WTC11 (cell line): ENCODE results near the gene SLC27A4. TPM values are rescaled to one million over a fixed set of nuclear protein-coding genes. Genes with fewer than 3 reads are reported as not detected.
A peak's percentile ranks its signal among the peaks of the same experiment; 100 is the strongest.

Experiments
- ATAC-seq: fragments of 200-7000 bp; cut with Tn5 transposase; 2 replicates; pipeline ENCODE4 v1.10.0; 2021; ENCODE audit warnings: mild to moderate bottlenecking, moderate library complexity
- CTCF ChIA-PET: fragments of 300-600 bp; sonication (Branson Sonifier 250); formaldehyde crosslinking; loops from one replicate; lab custom pipeline; 2021; ENCODE audit warnings: antibody characterized with exemption; lab: Charles Lee
- POLR2A ChIA-PET: fragments of 350-600 bp; sonication (Branson Sonifier 250); formaldehyde crosslinking; loops from one replicate; lab custom pipeline; 2021; ENCODE audit warnings: antibody characterized with exemption; lab: Charles Lee
- DNase-seq: peaks from one replicate; pipeline ENCODE4 v3.0.0; 2021; ENCODE audit warnings: low spot score
- H3K27ac Mint-ChIP-seq: 2 replicates; pipeline ENCODE4 v1.8.0; 2021; ENCODE audit warnings: mixed read lengths
- H3K27me3 Mint-ChIP-seq: 2 replicates; pipeline ENCODE4 v1.8.0; 2021; ENCODE audit warnings: low read depth, mild to moderate bottlenecking, moderate library complexity, mixed read lengths
- H3K36me3 Mint-ChIP-seq: 2 replicates; pipeline ENCODE4 v1.8.0; 2021; ENCODE audit warnings: mixed read lengths
- H3K4me1 Mint-ChIP-seq: 2 replicates; pipeline ENCODE4 v1.8.0; 2022; ENCODE audit warnings: mixed read lengths
- H3K4me3 Mint-ChIP-seq: 2 replicates; pipeline ENCODE4 v1.8.0; 2021; ENCODE audit warnings: mild to moderate bottlenecking, moderate library complexity, mixed read lengths
- H3K9me3 Mint-ChIP-seq: 2 replicates; pipeline ENCODE4 v1.8.0; 2021; ENCODE audit warnings: mixed read lengths
- AFF4 ChIP-seq: sonication (generic); formaldehyde crosslinking; IDR thresholded peaks from 2 replicates; pipeline ENCODE4 v1.8.1; 2023; ENCODE audit warnings: mild to moderate bottlenecking, missing genetic modification reagents, borderline replicate concordance
- ATF6 ChIP-seq: sonication (generic); formaldehyde crosslinking; IDR thresholded peaks from 2 replicates; pipeline ENCODE4 v1.8.1; 2023; ENCODE audit warnings: mild to moderate bottlenecking, missing genetic modification reagents
- ELF4 ChIP-seq: sonication (generic); formaldehyde crosslinking; IDR thresholded peaks from 2 replicates; pipeline ENCODE4 v1.8.1; 2022; ENCODE audit warnings: low read depth, mild to moderate bottlenecking, moderate library complexity, missing genetic modification reagents
- ESRRA ChIP-seq: sonication (generic); formaldehyde crosslinking; IDR thresholded peaks from 2 replicates; pipeline ENCODE4 v1.8.1; 2022; ENCODE audit warnings: mild to moderate bottlenecking, missing genetic modification reagents, borderline replicate concordance
- ETV6 ChIP-seq: sonication (generic); formaldehyde crosslinking; IDR thresholded peaks from 2 replicates; pipeline ENCODE4 v1.8.1; 2022; ENCODE audit warnings: mild to moderate bottlenecking, missing genetic modification reagents
- RORB ChIP-seq: fragments of 250-450 bp; sonication (Bioruptor Pico); IDR thresholded peaks from 2 replicates; pipeline ENCODE4 v1.9.0; 2021; ENCODE audit warnings: mild to moderate bottlenecking
- SOX15 ChIP-seq: fragments of 250-450 bp; sonication (Bioruptor Pico); IDR thresholded peaks from 2 replicates; pipeline ENCODE4 v1.9.0; 2021; ENCODE audit warnings: mild to moderate bottlenecking
- TEAD4 ChIP-seq: sonication (generic); formaldehyde crosslinking; IDR thresholded peaks from 2 replicates; pipeline ENCODE4 v1.8.0; 2022; ENCODE audit warnings: mild to moderate bottlenecking, missing genetic modification reagents
- ZNF219 ChIP-seq: sonication (generic); formaldehyde crosslinking; IDR thresholded peaks from 2 replicates; pipeline ENCODE4 v1.8.0; 2023; ENCODE audit warnings: missing genetic modification reagents, mild to moderate bottlenecking, borderline replicate concordance
- total RNA-seq: library from RNA; stranded (reverse); gene quantifications from 3 replicates; pipeline ENCODE4 v1.2.3, GENCODE V29; 2021
- TF ChIP-seq, protein P1 (sequence below): fragments of 200-600 bp; IDR thresholded peaks from 2 replicates; pipeline ENCODE4 v1.8.0; 2022; ENCODE audit warnings: antibody characterized with exemption
- TF ChIP-seq, protein P2 (sequence below): sonication (generic); formaldehyde crosslinking; IDR thresholded peaks from 2 replicates; pipeline ENCODE4 v1.8.0; 2022; ENCODE audit warnings: missing genetic modification reagents
- TF ChIP-seq, protein P3 (sequence below): sonication (generic); formaldehyde crosslinking; IDR thresholded peaks from 2 replicates; pipeline ENCODE4 v1.8.0; 2023; ENCODE audit warnings: mild to moderate bottlenecking, missing genetic modification reagents
- TF ChIP-seq, protein P4 (sequence below): sonication (generic); formaldehyde crosslinking; IDR thresholded peaks from 2 replicates; pipeline ENCODE4 v1.8.0; 2022; ENCODE audit warnings: mild to moderate bottlenecking, missing genetic modification reagents
- TF ChIP-seq, protein P5 (sequence below): sonication (generic); formaldehyde crosslinking; IDR thresholded peaks from 2 replicates; pipeline ENCODE4 v1.8.1; 2023; ENCODE audit warnings: mild to moderate bottlenecking, moderate library complexity, missing genetic modification reagents

The SLC27A4 gene
- total RNA-seq, 1 experiment from 2014 or later, result 23.8 TPM

DNA sequence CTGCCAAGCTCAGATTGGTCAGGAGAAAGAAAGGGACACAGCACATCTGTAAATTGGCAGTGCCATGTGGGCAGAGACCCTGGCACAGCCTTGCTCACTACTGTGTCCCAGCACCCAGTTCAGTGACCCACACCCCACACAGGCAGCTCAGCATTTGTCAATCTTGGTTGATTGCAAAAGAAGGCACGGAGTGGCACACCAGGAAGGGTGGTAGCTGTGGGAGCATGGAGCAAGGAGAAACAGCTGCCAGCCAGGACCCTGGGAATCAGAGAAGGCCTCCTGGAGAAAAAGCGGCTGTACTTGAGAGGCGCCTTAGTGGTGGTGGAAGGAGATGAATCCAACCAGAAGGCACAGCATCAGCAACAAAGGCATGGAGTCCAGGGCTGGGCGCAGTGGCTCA lies 3.5 kb downstream of the SLC27A4 start:
- ATAC-seq, result no peak
- H3K36me3 Mint-ChIP-seq, result peaks cover 10% of the 10 kb centered on the region; the same call in 1 of the 2 replicates
- H3K27ac Mint-ChIP-seq, result no peak overlapping the region
- POLR2A ChIA-PET, result no interaction called here
- TF ChIP-seq SOX15 (CRISPR knock-in tag), result no peak
- TF ChIP-seq, protein P1, sequence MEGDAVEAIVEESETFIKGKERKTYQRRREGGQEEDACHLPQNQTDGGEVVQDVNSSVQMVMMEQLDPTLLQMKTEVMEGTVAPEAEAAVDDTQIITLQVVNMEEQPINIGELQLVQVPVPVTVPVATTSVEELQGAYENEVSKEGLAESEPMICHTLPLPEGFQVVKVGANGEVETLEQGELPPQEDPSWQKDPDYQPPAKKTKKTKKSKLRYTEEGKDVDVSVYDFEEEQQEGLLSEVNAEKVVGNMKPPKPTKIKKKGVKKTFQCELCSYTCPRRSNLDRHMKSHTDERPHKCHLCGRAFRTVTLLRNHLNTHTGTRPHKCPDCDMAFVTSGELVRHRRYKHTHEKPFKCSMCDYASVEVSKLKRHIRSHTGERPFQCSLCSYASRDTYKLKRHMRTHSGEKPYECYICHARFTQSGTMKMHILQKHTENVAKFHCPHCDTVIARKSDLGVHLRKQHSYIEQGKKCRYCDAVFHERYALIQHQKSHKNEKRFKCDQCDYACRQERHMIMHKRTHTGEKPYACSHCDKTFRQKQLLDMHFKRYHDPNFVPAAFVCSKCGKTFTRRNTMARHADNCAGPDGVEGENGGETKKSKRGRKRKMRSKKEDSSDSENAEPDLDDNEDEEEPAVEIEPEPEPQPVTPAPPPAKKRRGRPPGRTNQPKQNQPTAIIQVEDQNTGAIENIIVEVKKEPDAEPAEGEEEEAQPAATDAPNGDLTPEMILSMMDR, result no peak
- no peak for TF ChIP-seq ATF6
- TF ChIP-seq, protein P2, sequence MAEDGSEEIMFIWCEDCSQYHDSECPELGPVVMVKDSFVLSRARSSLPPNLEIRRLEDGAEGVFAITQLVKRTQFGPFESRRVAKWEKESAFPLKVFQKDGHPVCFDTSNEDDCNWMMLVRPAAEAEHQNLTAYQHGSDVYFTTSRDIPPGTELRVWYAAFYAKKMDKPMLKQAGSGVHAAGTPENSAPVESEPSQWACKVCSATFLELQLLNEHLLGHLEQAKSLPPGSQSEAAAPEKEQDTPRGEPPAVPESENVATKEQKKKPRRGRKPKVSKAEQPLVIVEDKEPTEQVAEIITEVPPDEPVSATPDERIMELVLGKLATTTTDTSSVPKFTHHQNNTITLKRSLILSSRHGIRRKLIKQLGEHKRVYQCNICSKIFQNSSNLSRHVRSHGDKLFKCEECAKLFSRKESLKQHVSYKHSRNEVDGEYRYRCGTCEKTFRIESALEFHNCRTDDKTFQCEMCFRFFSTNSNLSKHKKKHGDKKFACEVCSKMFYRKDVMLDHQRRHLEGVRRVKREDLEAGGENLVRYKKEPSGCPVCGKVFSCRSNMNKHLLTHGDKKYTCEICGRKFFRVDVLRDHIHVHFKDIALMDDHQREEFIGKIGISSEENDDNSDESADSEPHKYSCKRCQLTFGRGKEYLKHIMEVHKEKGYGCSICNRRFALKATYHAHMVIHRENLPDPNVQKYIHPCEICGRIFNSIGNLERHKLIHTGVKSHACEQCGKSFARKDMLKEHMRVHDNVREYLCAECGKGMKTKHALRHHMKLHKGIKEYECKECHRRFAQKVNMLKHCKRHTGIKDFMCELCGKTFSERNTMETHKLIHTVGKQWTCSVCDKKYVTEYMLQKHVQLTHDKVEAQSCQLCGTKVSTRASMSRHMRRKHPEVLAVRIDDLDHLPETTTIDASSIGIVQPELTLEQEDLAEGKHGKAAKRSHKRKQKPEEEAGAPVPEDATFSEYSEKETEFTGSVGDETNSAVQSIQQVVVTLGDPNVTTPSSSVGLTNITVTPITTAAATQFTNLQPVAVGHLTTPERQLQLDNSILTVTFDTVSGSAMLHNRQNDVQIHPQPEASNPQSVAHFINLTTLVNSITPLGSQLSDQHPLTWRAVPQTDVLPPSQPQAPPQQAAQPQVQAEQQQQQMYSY, result peak; percentile 59
- CTCF ChIA-PET, result interaction anchor here (1.1 to 2.2 kb wide), 4 partner anchors 19 to 95 kb away, joined by 3 to 6 read pairs (median 4); no protein-coding TSS in a partner anchor
- no peaks in the 10 kb centered on the region for H3K27me3 Mint-ChIP-seq
- H3K4me1 Mint-ChIP-seq, result peaks cover 5% of the 10 kb centered on the region; the same call in 1 of the 2 replicates
- no peaks in the 10 kb centered on the region for H3K9me3 Mint-ChIP-seq
- no peak overlapping the region for H3K4me3 Mint-ChIP-seq
- no peak for DNase-seq

GRCh38 chr9:128344931-128345605 lies 4.7 kb downstream of the SLC27A4 start:
- Mint-ChIP-seq H3K9me3 (no peaks in the 10 kb centered on the region), H3K36me3 (peaks cover 19% of the 10 kb centered on the region; the same call in 1 of the 2 replicates), H3K27me3 (no peaks in the 10 kb centered on the region), H3K4me3 (no peak overlapping the region), H3K27ac (no peak overlapping the region), H3K4me1 (peaks cover 5% of the 10 kb centered on the region; the same call in 1 of the 2 replicates)
- peak; percentile 3; the same call in 1 of the 2 replicates for ATAC-seq
- POLR2A ChIA-PET, result no interaction called here
- CTCF ChIA-PET, result interaction anchor here (0.9 to 2.5 kb wide), 5 partner anchors 17 to 86 kb away, joined by 3 to 6 read pairs (median 5); no protein-coding TSS in a partner anchor
- DNase-seq, result peak; percentile 63
- TF ChIP-seq RORB (CRISPR knock-in tag), result no peak
- no peak for TF ChIP-seq ETV6 (CRISPR knock-in tag)
- TF ChIP-seq, protein P3, sequence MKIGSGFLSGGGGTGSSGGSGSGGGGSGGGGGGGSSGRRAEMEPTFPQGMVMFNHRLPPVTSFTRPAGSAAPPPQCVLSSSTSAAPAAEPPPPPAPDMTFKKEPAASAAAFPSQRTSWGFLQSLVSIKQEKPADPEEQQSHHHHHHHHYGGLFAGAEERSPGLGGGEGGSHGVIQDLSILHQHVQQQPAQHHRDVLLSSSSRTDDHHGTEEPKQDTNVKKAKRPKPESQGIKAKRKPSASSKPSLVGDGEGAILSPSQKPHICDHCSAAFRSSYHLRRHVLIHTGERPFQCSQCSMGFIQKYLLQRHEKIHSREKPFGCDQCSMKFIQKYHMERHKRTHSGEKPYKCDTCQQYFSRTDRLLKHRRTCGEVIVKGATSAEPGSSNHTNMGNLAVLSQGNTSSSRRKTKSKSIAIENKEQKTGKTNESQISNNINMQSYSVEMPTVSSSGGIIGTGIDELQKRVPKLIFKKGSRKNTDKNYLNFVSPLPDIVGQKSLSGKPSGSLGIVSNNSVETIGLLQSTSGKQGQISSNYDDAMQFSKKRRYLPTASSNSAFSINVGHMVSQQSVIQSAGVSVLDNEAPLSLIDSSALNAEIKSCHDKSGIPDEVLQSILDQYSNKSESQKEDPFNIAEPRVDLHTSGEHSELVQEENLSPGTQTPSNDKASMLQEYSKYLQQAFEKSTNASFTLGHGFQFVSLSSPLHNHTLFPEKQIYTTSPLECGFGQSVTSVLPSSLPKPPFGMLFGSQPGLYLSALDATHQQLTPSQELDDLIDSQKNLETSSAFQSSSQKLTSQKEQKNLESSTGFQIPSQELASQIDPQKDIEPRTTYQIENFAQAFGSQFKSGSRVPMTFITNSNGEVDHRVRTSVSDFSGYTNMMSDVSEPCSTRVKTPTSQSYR (CRISPR knock-in tag), result no peak
- no peak for TF ChIP-seq TEAD4 (CRISPR knock-in tag)
- TF ChIP-seq SOX15 (CRISPR knock-in tag), result no peak
- no peak for TF ChIP-seq ESRRA
- no peak for TF ChIP-seq ELF4 (CRISPR knock-in tag)
- no peak for TF ChIP-seq ZNF219 (CRISPR knock-in tag)
- no peak for TF ChIP-seq AFF4 (CRISPR knock-in tag)
- TF ChIP-seq, protein P4, sequence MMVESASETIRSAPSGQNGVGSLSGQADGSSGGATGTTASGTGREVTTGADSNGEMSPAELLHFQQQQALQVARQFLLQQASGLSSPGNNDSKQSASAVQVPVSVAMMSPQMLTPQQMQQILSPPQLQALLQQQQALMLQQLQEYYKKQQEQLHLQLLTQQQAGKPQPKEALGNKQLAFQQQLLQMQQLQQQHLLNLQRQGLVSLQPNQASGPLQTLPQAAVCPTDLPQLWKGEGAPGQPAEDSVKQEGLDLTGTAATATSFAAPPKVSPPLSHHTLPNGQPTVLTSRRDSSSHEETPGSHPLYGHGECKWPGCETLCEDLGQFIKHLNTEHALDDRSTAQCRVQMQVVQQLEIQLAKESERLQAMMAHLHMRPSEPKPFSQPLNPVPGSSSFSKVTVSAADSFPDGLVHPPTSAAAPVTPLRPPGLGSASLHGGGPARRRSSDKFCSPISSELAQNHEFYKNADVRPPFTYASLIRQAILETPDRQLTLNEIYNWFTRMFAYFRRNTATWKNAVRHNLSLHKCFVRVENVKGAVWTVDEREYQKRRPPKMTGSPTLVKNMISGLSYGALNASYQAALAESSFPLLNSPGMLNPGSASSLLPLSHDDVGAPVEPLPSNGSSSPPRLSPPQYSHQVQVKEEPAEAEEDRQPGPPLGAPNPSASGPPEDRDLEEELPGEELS, result no peak
- TF ChIP-seq, protein P5, sequence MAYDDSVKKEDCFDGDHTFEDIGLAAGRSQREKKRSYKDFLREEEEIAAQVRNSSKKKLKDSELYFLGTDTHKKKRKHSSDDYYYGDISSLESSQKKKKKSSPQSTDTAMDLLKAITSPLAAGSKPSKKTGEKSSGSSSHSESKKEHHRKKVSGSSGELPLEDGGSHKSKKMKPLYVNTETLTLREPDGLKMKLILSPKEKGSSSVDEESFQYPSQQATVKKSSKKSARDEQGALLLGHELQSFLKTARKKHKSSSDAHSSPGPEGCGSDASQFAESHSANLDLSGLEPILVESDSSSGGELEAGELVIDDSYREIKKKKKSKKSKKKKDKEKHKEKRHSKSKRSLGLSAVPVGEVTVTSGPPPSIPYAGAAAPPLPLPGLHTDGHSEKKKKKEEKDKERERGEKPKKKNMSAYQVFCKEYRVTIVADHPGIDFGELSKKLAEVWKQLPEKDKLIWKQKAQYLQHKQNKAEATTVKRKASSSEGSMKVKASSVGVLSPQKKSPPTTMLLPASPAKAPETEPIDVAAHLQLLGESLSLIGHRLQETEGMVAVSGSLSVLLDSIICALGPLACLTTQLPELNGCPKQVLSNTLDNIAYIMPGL (CRISPR knock-in tag), result no peak
